GM21360 (cell line): ENCODE results near the gene SLC7A5.
"Not testable (repeated sequence)": the region's sequence is repeated elsewhere in the genome, so short reads cannot be mapped to it uniquely, and the experiment has no call there.

ENCODE experiments used
- ATAC-seq: cut with Tn5 transposase; IDR thresholded peaks from one replicate; pipeline ENCODE4 v1.9.1; 2021; ENCODE audit warnings: mild to moderate bottlenecking, moderate library complexity; ENCODE audit not compliant: unreplicated experiment

SLC7A5 gene

GRCh38 chr16:87888346-87888745, 19.0 kb upstream of the SLC7A5 start:
- ATAC-seq, result not testable (repeated sequence)

GRCh38 chr16:87887931-87888330, 18.6 kb upstream of the SLC7A5 start:
- not testable (repeated sequence) for ATAC-seq

- not testable (repeated sequence) for ATAC-seq
Observed at GRCh38 chr16:87885371-87885967, 16.2 kb upstream of the SLC7A5 start.

- no peak for ATAC-seq
Observed at GRCh38 chr16:87882436-87883019, 13.2 kb upstream of the SLC7A5 start.

- no peak for ATAC-seq
Observed at GRCh38 chr16:87881324-87882200, 12.3 kb upstream of the SLC7A5 start.

- ATAC-seq, result no peak
Observed at GRCh38 chr16:87880117-87880696, 10.9 kb upstream of the SLC7A5 start.

- not testable (repeated sequence) for ATAC-seq
Observed at GRCh38 chr16:87879411-87880013, 10.2 kb upstream of the SLC7A5 start.

GRCh38 chr16:87878704-87879103, 9.4 kb upstream of the SLC7A5 start:
- ATAC-seq, result no peak

- no peak for ATAC-seq
Observed at GRCh38 chr16:87877942-87878507, 8.7 kb upstream of the SLC7A5 start.

GRCh38 chr16:87874639-87875427, 5.5 kb upstream of the SLC7A5 start:
- ATAC-seq, result no peak

- not testable (repeated sequence) for ATAC-seq
Observed at GRCh38 chr16:87870418-87871291, 1.3 kb upstream of the SLC7A5 start.

GRCh38 chr16:87869879-87870417, 641 bp upstream of the SLC7A5 start:
- ATAC-seq, result not testable (repeated sequence)

- ATAC-seq, result not testable (repeated sequence)
Observed at GRCh38 chr16:87868254-87869029, 865 bp downstream of the SLC7A5 start.

- ATAC-seq, result not testable (repeated sequence)
Observed at GRCh38 chr16:87865902-87866555, 3.3 kb downstream of the SLC7A5 start.

- no peak for ATAC-seq
Observed at GRCh38 chr16:87864331-87864989, 4.8 kb downstream of the SLC7A5 start.

GRCh38 chr16:87863327-87863635, 6.0 kb downstream of the SLC7A5 start:
- ATAC-seq, result not testable (repeated sequence)
